K562 (cell line): ENCODE results near the gene FAM83D. TPM values are rescaled to one million over a fixed set of nuclear protein-coding genes. Genes with fewer than 3 reads are reported as not detected.

ENCODE experiments used
- CBFA2T3 ChIP-seq: fragments of 450-650 bp; IDR thresholded peaks from 2 replicates; pipeline ENCODE4 v1.6.1; 2017
- HCFC1 ChIP-seq: IDR thresholded peaks from 2 replicates; pipeline ENCODE4 v1.6.1; 2012; ENCODE audit warnings: low read depth, low read length, improper control_type of control experiment
- SNRNP70 ChIP-seq: fragments of 200-400 bp; formaldehyde crosslinking; optimal IDR thresholded peaks from 2 replicates; pipeline ENCODE3; 2017; ENCODE audit warnings: low read depth, low read length
- SRSF1 ChIP-seq: fragments of 200-400 bp; formaldehyde crosslinking; IDR thresholded peaks from 2 replicates; pipeline ENCODE4 v1.6.1; 2017; ENCODE audit warnings: mild to moderate bottlenecking, low read depth, low read length, moderate library complexity
- polyA plus RNA-seq, 8 experiments: library from polyadenylated mRNA; depleted of rRNA in 4 of 8; stranded (reverse) in 5 of 8; unstranded in 3 of 8; fragments of >200 nt; fragmentation: Nextera tagmentation in 2 of 8; fragmentation: Illumina TruSeq in 1 of 8; extraction: Ambion mirVana in 2 of 8; extraction: Trizol in 1 of 8; gene quantifications; 2 replicates each; pipeline versions ENCODE4 v1.2.1 to v1.2.3, GENCODE V29; 2011 to 2014; ENCODE audit warnings: inconsistent platforms in 1 of 8, missing spikeins in 1 of 8
- total RNA-seq, 7 experiments: library from RNA; depleted of rRNA in 6 of 7; stranded (reverse); fragments of >200 nt in 6 of 7; fragmentation: Illumina TruSeq in 2 of 7; extraction: Trizol in 2 of 7; gene quantifications; 2 replicates each; pipeline versions ENCODE4 v1.2.1 to v1.2.3, GENCODE V29; 2011 to 2021; ENCODE audit warnings: low replicate concordance in 1 of 7
- TF ChIP-seq, protein P1 (sequence below), 2 experiments: fragments of 450-650 bp in 1 of 2; sonication (generic) in 1 of 2; formaldehyde crosslinking in 1 of 2; IDR thresholded peaks; 2 replicates each; pipeline versions ENCODE4 v1.7.1 to v1.9.0; 2016 to 2022; ENCODE audit warnings: inconsistent platforms in 1 of 2, mild to moderate bottlenecking in 1 of 2, missing genetic modification reagents in 1 of 2
- TF ChIP-seq, protein P2 (sequence below): sonication (generic); formaldehyde crosslinking; IDR thresholded peaks from 2 replicates; pipeline ENCODE4 v1.8.0; 2022; ENCODE audit warnings: mild to moderate bottlenecking, low read depth, missing genetic modification reagents
- TF ChIP-seq, protein P3 (sequence below): fragments of 250-450 bp; sonication (Bioruptor Pico); IDR thresholded peaks from 2 replicates; pipeline ENCODE4 v1.8.0; 2022; ENCODE audit warnings: moderate library complexity, mild to moderate bottlenecking, inconsistent platforms

Gene FAM83D
- total and polyA plus RNA-seq, 9 of the 15 experiments (the other 6 are each of a cell fraction or from before 2014, with no cell fraction given) = 8.2 to 66.1 (median 43.5) TPM

DNA sequence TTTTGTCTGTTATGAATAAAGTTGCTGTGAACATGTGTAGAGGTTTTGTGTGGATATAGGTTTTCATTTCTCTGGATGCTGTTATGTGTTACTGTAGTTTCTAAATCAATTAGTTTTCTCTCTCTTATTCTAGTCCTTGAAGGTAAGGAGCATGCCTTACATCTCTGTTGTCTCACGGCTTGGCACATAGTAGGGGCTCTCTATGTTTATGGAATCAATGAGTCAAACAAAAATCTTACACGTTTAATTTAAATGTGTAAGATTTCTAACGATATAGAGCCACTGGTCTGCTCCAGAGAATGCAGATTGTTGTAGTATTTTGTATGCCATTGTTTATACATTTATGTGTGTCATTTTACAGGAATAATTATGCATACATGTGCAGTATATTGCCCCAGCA lies 20.6 kb downstream of the FAM83D start (continued):
- TF ChIP-seq, protein P1, sequence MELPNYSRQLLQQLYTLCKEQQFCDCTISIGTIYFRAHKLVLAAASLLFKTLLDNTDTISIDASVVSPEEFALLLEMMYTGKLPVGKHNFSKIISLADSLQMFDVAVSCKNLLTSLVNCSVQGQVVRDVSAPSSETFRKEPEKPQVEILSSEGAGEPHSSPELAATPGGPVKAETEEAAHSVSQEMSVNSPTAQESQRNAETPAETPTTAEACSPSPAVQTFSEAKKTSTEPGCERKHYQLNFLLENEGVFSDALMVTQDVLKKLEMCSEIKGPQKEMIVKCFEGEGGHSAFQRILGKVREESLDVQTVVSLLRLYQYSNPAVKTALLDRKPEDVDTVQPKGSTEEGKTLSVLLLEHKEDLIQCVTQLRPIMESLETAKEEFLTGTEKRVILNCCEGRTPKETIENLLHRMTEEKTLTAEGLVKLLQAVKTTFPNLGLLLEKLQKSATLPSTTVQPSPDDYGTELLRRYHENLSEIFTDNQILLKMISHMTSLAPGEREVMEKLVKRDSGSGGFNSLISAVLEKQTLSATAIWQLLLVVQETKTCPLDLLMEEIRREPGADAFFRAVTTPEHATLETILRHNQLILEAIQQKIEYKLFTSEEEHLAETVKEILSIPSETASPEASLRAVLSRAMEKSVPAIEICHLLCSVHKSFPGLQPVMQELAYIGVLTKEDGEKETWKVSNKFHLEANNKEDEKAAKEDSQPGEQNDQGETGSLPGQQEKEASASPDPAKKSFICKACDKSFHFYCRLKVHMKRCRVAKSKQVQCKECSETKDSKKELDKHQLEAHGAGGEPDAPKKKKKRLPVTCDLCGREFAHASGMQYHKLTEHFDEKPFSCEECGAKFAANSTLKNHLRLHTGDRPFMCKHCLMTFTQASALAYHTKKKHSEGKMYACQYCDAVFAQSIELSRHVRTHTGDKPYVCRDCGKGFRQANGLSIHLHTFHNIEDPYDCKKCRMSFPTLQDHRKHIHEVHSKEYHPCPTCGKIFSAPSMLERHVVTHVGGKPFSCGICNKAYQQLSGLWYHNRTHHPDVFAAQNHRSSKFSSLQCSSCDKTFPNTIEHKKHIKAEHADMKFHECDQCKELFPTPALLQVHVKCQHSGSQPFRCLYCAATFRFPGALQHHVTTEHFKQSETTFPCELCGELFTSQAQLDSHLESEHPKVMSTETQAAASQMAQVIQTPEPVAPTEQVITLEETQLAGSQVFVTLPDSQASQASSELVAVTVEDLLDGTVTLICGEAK (IDR thresholded peaks at IDR 0.05) = peak; percentile 82
- TF ChIP-seq, protein P1 (CRISPR knock-in tag; IDR thresholded peaks at IDR 0.05) = no peak
- TF ChIP-seq HCFC1 (no peak), SNRNP70 (no peak), CBFA2T3 (no peak), SRSF1 (no peak)
- TF ChIP-seq, protein P2, sequence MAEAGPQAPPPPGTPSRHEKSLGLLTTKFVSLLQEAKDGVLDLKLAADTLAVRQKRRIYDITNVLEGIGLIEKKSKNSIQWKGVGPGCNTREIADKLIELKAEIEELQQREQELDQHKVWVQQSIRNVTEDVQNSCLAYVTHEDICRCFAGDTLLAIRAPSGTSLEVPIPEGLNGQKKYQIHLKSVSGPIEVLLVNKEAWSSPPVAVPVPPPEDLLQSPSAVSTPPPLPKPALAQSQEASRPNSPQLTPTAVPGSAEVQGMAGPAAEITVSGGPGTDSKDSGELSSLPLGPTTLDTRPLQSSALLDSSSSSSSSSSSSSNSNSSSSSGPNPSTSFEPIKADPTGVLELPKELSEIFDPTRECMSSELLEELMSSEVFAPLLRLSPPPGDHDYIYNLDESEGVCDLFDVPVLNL = no peak
- TF ChIP-seq, protein P3, sequence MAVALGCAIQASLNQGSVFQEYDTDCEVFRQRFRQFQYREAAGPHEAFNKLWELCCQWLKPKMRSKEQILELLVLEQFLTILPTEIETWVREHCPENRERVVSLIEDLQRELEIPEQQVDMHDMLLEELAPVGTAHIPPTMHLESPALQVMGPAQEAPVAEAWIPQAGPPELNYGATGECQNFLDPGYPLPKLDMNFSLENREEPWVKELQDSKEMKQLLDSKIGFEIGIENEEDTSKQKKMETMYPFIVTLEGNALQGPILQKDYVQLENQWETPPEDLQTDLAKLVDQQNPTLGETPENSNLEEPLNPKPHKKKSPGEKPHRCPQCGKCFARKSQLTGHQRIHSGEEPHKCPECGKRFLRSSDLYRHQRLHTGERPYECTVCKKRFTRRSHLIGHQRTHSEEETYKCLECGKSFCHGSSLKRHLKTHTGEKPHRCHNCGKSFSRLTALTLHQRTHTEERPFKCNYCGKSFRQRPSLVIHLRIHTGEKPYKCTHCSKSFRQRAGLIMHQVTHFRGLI = no peak
